PC-9 (cell line): ENCODE measurements around the gene PNPLA2.

Source experiments
- EZH2 ChIP-seq: fragments of 200-600 bp; sonication (generic); IDR thresholded peaks from 2 replicates; pipeline ENCODE4 v1.8.0; 2017; ENCODE audit warnings: antibody characterized with exemption, low read depth
- TF ChIP-seq, protein P1 (sequence below): fragments of 200-600 bp; sonication (generic); conservative IDR thresholded peaks from 2 replicates; pipeline ENCODE4 v1.6.1; 2017; ENCODE audit warnings: mixed run types, antibody characterized with exemption, mild to moderate bottlenecking, moderate library complexity

DNA sequence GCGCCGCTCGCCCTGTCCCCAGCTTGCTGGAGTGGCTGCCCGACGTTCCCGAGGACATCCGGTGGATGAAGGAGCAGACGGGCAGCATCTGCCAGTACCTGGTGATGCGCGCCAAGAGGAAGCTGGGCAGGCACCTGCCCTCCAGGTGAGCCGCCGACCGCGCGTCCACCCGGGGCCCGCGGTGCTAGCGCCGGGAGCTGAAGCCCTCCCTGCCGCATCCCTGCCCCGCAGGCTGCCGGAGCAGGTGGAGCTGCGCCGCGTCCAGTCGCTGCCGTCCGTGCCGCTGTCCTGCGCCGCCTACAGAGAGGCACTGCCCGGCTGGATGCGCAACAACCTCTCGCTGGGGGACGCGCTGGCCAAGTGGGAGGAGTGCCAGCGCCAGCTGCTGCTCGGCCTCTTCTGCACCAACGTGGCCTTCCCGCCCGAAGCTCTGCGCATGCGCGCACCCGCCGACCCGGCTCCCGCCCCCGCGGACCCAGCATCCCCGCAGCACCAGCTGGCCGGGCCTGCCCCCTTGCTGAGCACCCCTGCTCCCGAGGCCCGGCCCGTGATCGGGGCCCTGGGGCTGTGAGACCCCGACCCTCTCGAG lies 5.7 kb downstream of the PNPLA2 start:
- TF ChIP-seq EZH2, result no peak
- TF ChIP-seq, protein P1, sequence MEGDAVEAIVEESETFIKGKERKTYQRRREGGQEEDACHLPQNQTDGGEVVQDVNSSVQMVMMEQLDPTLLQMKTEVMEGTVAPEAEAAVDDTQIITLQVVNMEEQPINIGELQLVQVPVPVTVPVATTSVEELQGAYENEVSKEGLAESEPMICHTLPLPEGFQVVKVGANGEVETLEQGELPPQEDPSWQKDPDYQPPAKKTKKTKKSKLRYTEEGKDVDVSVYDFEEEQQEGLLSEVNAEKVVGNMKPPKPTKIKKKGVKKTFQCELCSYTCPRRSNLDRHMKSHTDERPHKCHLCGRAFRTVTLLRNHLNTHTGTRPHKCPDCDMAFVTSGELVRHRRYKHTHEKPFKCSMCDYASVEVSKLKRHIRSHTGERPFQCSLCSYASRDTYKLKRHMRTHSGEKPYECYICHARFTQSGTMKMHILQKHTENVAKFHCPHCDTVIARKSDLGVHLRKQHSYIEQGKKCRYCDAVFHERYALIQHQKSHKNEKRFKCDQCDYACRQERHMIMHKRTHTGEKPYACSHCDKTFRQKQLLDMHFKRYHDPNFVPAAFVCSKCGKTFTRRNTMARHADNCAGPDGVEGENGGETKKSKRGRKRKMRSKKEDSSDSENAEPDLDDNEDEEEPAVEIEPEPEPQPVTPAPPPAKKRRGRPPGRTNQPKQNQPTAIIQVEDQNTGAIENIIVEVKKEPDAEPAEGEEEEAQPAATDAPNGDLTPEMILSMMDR, result no peak
